Measurements from ENCODE around the gene TXNRD2.

Gene TXNRD2

GRCh38 chr22:19864538-19865106 lies 77.0 kb downstream of the TXNRD2 start:
- Histone ChIP-seq H2AFZ (ENCODE audit: low read depth, low read length) (no peak overlapping the region), H3K9me3 (ENCODE audit: low read length) (no peaks in the 10 kb centered on the region), H3K4me3 (ENCODE audit: low read length) (no peak overlapping the region), H3K27me3 (ENCODE audit: insufficient read depth, low read length) (no peaks in the 10 kb centered on the region), H3K4me1 (ENCODE audit: insufficient read depth, low read length) (no peaks in the 10 kb centered on the region), H3K36me3 (ENCODE audit: insufficient read depth, low read length) (no peaks in the 10 kb centered on the region)

GRCh38 chr22:19863571-19863970 lies 78.0 kb downstream of the TXNRD2 start:
- Histone ChIP-seq H3K9me3 (ENCODE audit: low read length) (no peaks in the 10 kb centered on the region), H3K4me3 (ENCODE audit: low read length) (no peak overlapping the region)

GRCh38 chr22:19862619-19863246 lies 78.9 kb downstream of the TXNRD2 start:
- no peak overlapping the region for H3K4me3 ChIP-seq (ENCODE audit: low read length)
- H3K36me3 ChIP-seq (ENCODE audit: insufficient read depth, low read length): no peaks in the 10 kb centered on the region
- no peak overlapping the region for H2AFZ ChIP-seq (ENCODE audit: low read depth, low read length)
- no peaks in the 10 kb centered on the region for H3K4me1 ChIP-seq (ENCODE audit: insufficient read depth, low read length)
- H3K9me3 ChIP-seq (ENCODE audit: low read length): no peaks in the 10 kb centered on the region
- no peaks in the 10 kb centered on the region for H3K27me3 ChIP-seq (ENCODE audit: insufficient read depth, low read length)

More at GRCh38 chr22:19863571-19863970, 78.0 kb downstream of the TXNRD2 start:
- Histone ChIP-seq H2AFZ (ENCODE audit: low read depth, low read length) (no peak overlapping the region), H3K36me3 (ENCODE audit: insufficient read depth, low read length) (no peaks in the 10 kb centered on the region), H3K4me1 (ENCODE audit: insufficient read depth, low read length) (no peaks in the 10 kb centered on the region), H3K27me3 (ENCODE audit: insufficient read depth, low read length) (no peaks in the 10 kb centered on the region)

- H3K4me1 ChIP-seq (ENCODE audit: insufficient read depth, low read length): peaks cover 12% of the 10 kb centered on the region
- no peak overlapping the region for H3K4me3 ChIP-seq (ENCODE audit: low read length)
- no peak overlapping the region for H2AFZ ChIP-seq (ENCODE audit: low read depth, low read length)
Observed at GRCh38 chr22:19859861-19860510, 81.6 kb downstream of the TXNRD2 start.

GRCh38 chr22:19857382-19857781 lies 84.2 kb downstream of the TXNRD2 start:
- peaks cover 3% of the 10 kb centered on the region for H3K36me3 ChIP-seq (ENCODE audit: insufficient read depth, low read length)
- no peaks in the 10 kb centered on the region for H3K27me3 ChIP-seq (ENCODE audit: insufficient read depth, low read length)
- H3K4me1 ChIP-seq (ENCODE audit: insufficient read depth, low read length): peaks cover 27% of the 10 kb centered on the region
- H3K9me3 ChIP-seq (ENCODE audit: low read length): no peaks in the 10 kb centered on the region
- no peak overlapping the region for H2AFZ ChIP-seq (ENCODE audit: low read depth, low read length)
- H3K4me3 ChIP-seq (ENCODE audit: low read length): no peak overlapping the region

More at GRCh38 chr22:19859861-19860510, 81.6 kb downstream of the TXNRD2 start:
- Histone ChIP-seq H3K36me3 (ENCODE audit: insufficient read depth, low read length) (no peaks in the 10 kb centered on the region), H3K27me3 (ENCODE audit: insufficient read depth, low read length) (no peaks in the 10 kb centered on the region), H3K9me3 (ENCODE audit: low read length) (no peaks in the 10 kb centered on the region)

GRCh38 chr22:19855504-19856409 lies 85.9 kb downstream of the TXNRD2 start:
- peaks cover 16% of the 10 kb centered on the region for H3K36me3 ChIP-seq (ENCODE audit: insufficient read depth, low read length)
- peaks cover 27% of the 10 kb centered on the region for H3K4me1 ChIP-seq (ENCODE audit: insufficient read depth, low read length)
- H2AFZ ChIP-seq (ENCODE audit: low read depth, low read length): peak overlapping the region; percentile 81
- H3K9me3 ChIP-seq (ENCODE audit: low read length): no peaks in the 10 kb centered on the region
- H3K4me3 ChIP-seq (ENCODE audit: low read length): peak overlapping the region; percentile 90
- no peaks in the 10 kb centered on the region for H3K27me3 ChIP-seq (ENCODE audit: insufficient read depth, low read length)

GRCh38 chr22:19854778-19855503 lies 86.7 kb downstream of the TXNRD2 start, which contains the start of the genes GNB1L and RTL10:
TSS of gene GNB1L (minus strand) at chr22:19854874. CDS start at chr22:19821355, 33,519 bp downstream.
TSS of gene RTL10 (minus strand) at chr22:19854874. CDS start at chr22:19852261, 2,613 bp downstream.
- Histone ChIP-seq H3K4me1 (ENCODE audit: insufficient read depth, low read length) (peaks cover 27% of the 10 kb centered on the region), H3K4me3 (ENCODE audit: low read length) (peak within 1 kb of the TSS; percentile 90), H2AFZ (ENCODE audit: low read depth, low read length) (peak within 1 kb of the TSS; percentile 81), H3K27me3 (ENCODE audit: insufficient read depth, low read length) (no peaks in the 10 kb centered on the region), H3K9me3 (ENCODE audit: low read length) (no peaks in the 10 kb centered on the region), H3K36me3 (ENCODE audit: insufficient read depth, low read length) (peaks cover 24% of the 10 kb centered on the region)

- Histone ChIP-seq H3K27me3 (ENCODE audit: insufficient read depth, low read length) (no peaks in the 10 kb centered on the region), H3K9me3 (ENCODE audit: low read length) (no peaks in the 10 kb centered on the region), H3K4me1 (ENCODE audit: insufficient read depth, low read length) (peaks cover 27% of the 10 kb centered on the region), H2AFZ (ENCODE audit: low read depth, low read length) (peak overlapping the region; percentile 53), H3K4me3 (ENCODE audit: low read length) (peak overlapping the region; percentile 90), H3K36me3 (ENCODE audit: insufficient read depth, low read length) (peaks cover 28% of the 10 kb centered on the region)
Observed at GRCh38 chr22:19853879-19854777, 87.5 kb downstream of the TXNRD2 start.

- Histone ChIP-seq H3K4me1 (ENCODE audit: insufficient read depth, low read length) (peaks cover 27% of the 10 kb centered on the region), H2AFZ (ENCODE audit: low read depth, low read length) (no peak overlapping the region), H3K27me3 (ENCODE audit: insufficient read depth, low read length) (no peaks in the 10 kb centered on the region)
Observed at GRCh38 chr22:19853058-19853878, 88.3 kb downstream of the TXNRD2 start.

GRCh38 chr22:19852177-19852781 lies 89.3 kb downstream of the TXNRD2 start:
- Histone ChIP-seq H3K27me3 (ENCODE audit: insufficient read depth, low read length) (no peaks in the 10 kb centered on the region), H3K36me3 (ENCODE audit: insufficient read depth, low read length) (peaks cover 28% of the 10 kb centered on the region), H3K4me3 (ENCODE audit: low read length) (peak overlapping the region; percentile 90), H3K9me3 (ENCODE audit: low read length) (peaks cover 4% of the 10 kb centered on the region), H2AFZ (ENCODE audit: low read depth, low read length) (no peak overlapping the region), H3K4me1 (ENCODE audit: insufficient read depth, low read length) (peaks cover 27% of the 10 kb centered on the region)

More at GRCh38 chr22:19853058-19853878, 88.3 kb downstream of the TXNRD2 start:
- peaks cover 28% of the 10 kb centered on the region for H3K36me3 ChIP-seq (ENCODE audit: insufficient read depth, low read length)
- peaks cover 2% of the 10 kb centered on the region for H3K9me3 ChIP-seq (ENCODE audit: low read length)
- peak overlapping the region; percentile 90 for H3K4me3 ChIP-seq (ENCODE audit: low read length)

All from neuron (in vitro differentiated cells).